RWPE2 (cell line): ENCODE results near the gene KCNIP1.

Source experiments
- ATAC-seq: fragments of 200-7000 bp; cut with Tn5 transposase; 3 replicates; pipeline ENCODE4 v1.9.1; 2021; ENCODE audit warnings: low read depth
- DNase-seq: peaks from one replicate; pipeline ENCODE4 v3.0.0-alpha.2; 2020; ENCODE audit warnings: low spot score
- H3K27ac ChIP-seq: fragments of 450-650 bp; 2 replicates; pipeline ENCODE4 v1.5.1; 2017; ENCODE audit warnings: mild to moderate bottlenecking; ENCODE audit not compliant: poor library complexity, severe bottlenecking
- H3K27me3 ChIP-seq: fragments of 250-450 bp; sonication (Bioruptor Pico); 2 replicates; pipeline ENCODE4 v1.5.1; 2021; ENCODE audit warnings: mild to moderate bottlenecking, moderate library complexity; ENCODE audit not compliant: insufficient read depth, poor library complexity, severe bottlenecking
- H3K36me3 ChIP-seq: fragments of 250-450 bp; sonication (Bioruptor Pico); 2 replicates; pipeline ENCODE4 v1.5.1; 2020; ENCODE audit warnings: low read depth, mild to moderate bottlenecking, moderate library complexity
- H3K4me1 ChIP-seq: fragments of 250-450 bp; sonication (Bioruptor Pico); 2 replicates; pipeline ENCODE4 v1.5.1; 2021; ENCODE audit warnings: mild to moderate bottlenecking, moderate library complexity; ENCODE audit not compliant: insufficient read depth, poor library complexity, severe bottlenecking
- H3K4me3 ChIP-seq: fragments of 250-450 bp; sonication (Bioruptor Pico); 2 replicates; pipeline ENCODE4 v1.5.1; 2021; ENCODE audit warnings: mild to moderate bottlenecking, moderate library complexity; ENCODE audit not compliant: severe bottlenecking
- H3K9me3 ChIP-seq: fragments of 250-450 bp; sonication (Bioruptor Pico); 2 replicates; pipeline ENCODE4 v1.5.1; 2021; ENCODE audit warnings: mild to moderate bottlenecking, moderate library complexity; ENCODE audit not compliant: severe bottlenecking
- CTCF ChIP-seq: fragments of 450-650 bp; IDR thresholded peaks from one replicate; pipeline ENCODE4 v1.5.1; 2017; ENCODE audit warnings: mild to moderate bottlenecking, moderate library complexity; ENCODE audit not compliant: poor library complexity, severe bottlenecking

Gene KCNIP1

GRCh38 chr5:170631466-170632195, 127.8 kb downstream of the KCNIP1 start:
- Histone ChIP-seq H3K36me3 (no peaks in the 10 kb centered on the region), H3K27me3 (no peaks in the 10 kb centered on the region), H3K27ac (no peak overlapping the region), H3K4me3 (no peak overlapping the region), H3K4me1 (peaks cover 8% of the 10 kb centered on the region), H3K9me3 (no peaks in the 10 kb centered on the region)
- DNase-seq (peak; percentile 48), ATAC-seq (no peak)
- TF ChIP-seq CTCF = no peak

- Histone ChIP-seq H3K27me3 (no peaks in the 10 kb centered on the region), H3K9me3 (no peaks in the 10 kb centered on the region), H3K27ac (peak overlapping the region; percentile 63), H3K4me3 (no peak overlapping the region), H3K36me3 (no peaks in the 10 kb centered on the region), H3K4me1 (peaks cover 8% of the 10 kb centered on the region)
- no peak for TF ChIP-seq CTCF
- DNase-seq (peak; percentile 59), ATAC-seq (no peak)
Measured at GRCh38 chr5:170632266-170632984, 128.6 kb downstream of the KCNIP1 start.

- Histone ChIP-seq H3K4me1 (peaks cover 8% of the 10 kb centered on the region), H3K27me3 (no peaks in the 10 kb centered on the region), H3K9me3 (no peaks in the 10 kb centered on the region), H3K4me3 (peak overlapping the region; percentile 20), H3K27ac (peak overlapping the region; percentile 63), H3K36me3 (no peaks in the 10 kb centered on the region)
- DNase-seq = peak; percentile 64
- TF ChIP-seq CTCF = peak; percentile 98
- no peak for ATAC-seq
Measured at GRCh38 chr5:170632985-170633234, 129.1 kb downstream of the KCNIP1 start.

- H3K4me1 ChIP-seq = peaks cover 8% of the 10 kb centered on the region
- H3K4me3 ChIP-seq = peak overlapping the region; percentile 20
- ATAC-seq (peak; percentile 78), DNase-seq (peak; percentile 53)
- H3K9me3 ChIP-seq = no peaks in the 10 kb centered on the region
- no peaks in the 10 kb centered on the region for H3K36me3 ChIP-seq
- peak overlapping the region; percentile 63 for H3K27ac ChIP-seq
- TF ChIP-seq CTCF = peak; percentile 80
- no peaks in the 10 kb centered on the region for H3K27me3 ChIP-seq
Measured at GRCh38 chr5:170633235-170634081, 129.6 kb downstream of the KCNIP1 start.
